Endothelial cell (in vitro differentiated cells): ENCODE data around the gene PDILT. TPM values are rescaled to one million over a fixed set of nuclear protein-coding genes. Genes with fewer than 3 reads are reported as not detected.

Experiments used
- DNase-seq: peaks from one replicate; pipeline ENCODE4 v3.0.0; 2021; ENCODE audit warnings: low spot score
- H3K27ac Mint-ChIP-seq: one replicate; pipeline ENCODE4 v1.8.0; 2021; ENCODE audit warnings: mixed read lengths, inconsistent platforms; ENCODE audit not compliant: unreplicated experiment
- H3K27me3 Mint-ChIP-seq: one replicate; pipeline ENCODE4 v1.8.0; 2021; ENCODE audit warnings: mild to moderate bottlenecking, moderate library complexity, mixed read lengths, inconsistent platforms; ENCODE audit not compliant: unreplicated experiment
- H3K36me3 Mint-ChIP-seq: one replicate; pipeline ENCODE4 v1.8.0; 2021; ENCODE audit warnings: mild to moderate bottlenecking, low read depth, mixed read lengths, inconsistent platforms; ENCODE audit not compliant: unreplicated experiment
- H3K4me1 Mint-ChIP-seq: one replicate; pipeline ENCODE4 v1.8.0; 2021; ENCODE audit warnings: mild to moderate bottlenecking, mixed read lengths, inconsistent platforms; ENCODE audit not compliant: unreplicated experiment
- H3K4me3 Mint-ChIP-seq: one replicate; pipeline ENCODE4 v1.8.0; 2021; ENCODE audit warnings: mild to moderate bottlenecking, mixed read lengths, inconsistent platforms; ENCODE audit not compliant: unreplicated experiment
- H3K9me3 Mint-ChIP-seq: one replicate; pipeline ENCODE4 v1.8.0; 2021; ENCODE audit warnings: mixed read lengths, inconsistent platforms; ENCODE audit not compliant: unreplicated experiment
- CTCF ChIP-seq: fragments of 200-600 bp; sonication (generic); IDR thresholded peaks from one replicate; pipeline ENCODE4 v1.5.0; 2021; ENCODE audit warnings: antibody characterized with exemption; ENCODE audit not compliant: unreplicated experiment
- total RNA-seq: library from RNA; stranded (reverse); fragmentation: NEBNext Ultra II Directional; extraction: Animal tissue kit (Norgen Biotek cat#: 25700); gene quantifications from one replicate; pipeline ENCODE4 v1.2.1, GENCODE V29; 2021; ENCODE audit not compliant: unreplicated experiment

Gene PDILT
- total RNA-seq, 1 donor from 2014 or later = not detected

- no peak overlapping the region for H3K4me3 Mint-ChIP-seq
- TF ChIP-seq CTCF = no peak
- H3K4me1 Mint-ChIP-seq = no peaks in the 10 kb centered on the region
- no peak overlapping the region for H3K27ac Mint-ChIP-seq
- DNase-seq = no peak
- no peaks in the 10 kb centered on the region for H3K36me3 Mint-ChIP-seq
- H3K27me3 Mint-ChIP-seq = no peaks in the 10 kb centered on the region
- H3K9me3 Mint-ChIP-seq = no peaks in the 10 kb centered on the region
These were observed 16.6 kb downstream of the PDILT start for GRCh38 chr16:20387978-20388377.

- Mint-ChIP-seq H3K4me1 (no peaks in the 10 kb centered on the region), H3K9me3 (no peaks in the 10 kb centered on the region), H3K27ac (no peak overlapping the region), H3K36me3 (no peaks in the 10 kb centered on the region), H3K4me3 (no peak overlapping the region), H3K27me3 (peaks cover 2% of the 10 kb centered on the region)
- TF ChIP-seq CTCF = peak; percentile 87
- peak; percentile 71 for DNase-seq
These were observed 18.4 kb downstream of the PDILT start for GRCh38 chr16:20385844-20386832.

- peak; percentile 63 for TF ChIP-seq CTCF
- H3K4me1 Mint-ChIP-seq = no peaks in the 10 kb centered on the region
- no peak overlapping the region for H3K4me3 Mint-ChIP-seq
- H3K9me3 Mint-ChIP-seq = no peaks in the 10 kb centered on the region
- H3K27ac Mint-ChIP-seq = no peak overlapping the region
- no peaks in the 10 kb centered on the region for H3K36me3 Mint-ChIP-seq
- peaks cover 2% of the 10 kb centered on the region for H3K27me3 Mint-ChIP-seq
- peak; percentile 82 for DNase-seq
These were observed 21.2 kb downstream of the PDILT start for GRCh38 chr16:20383106-20384029.

GRCh38 chr16:20382202-20382948 lies 22.2 kb downstream of the PDILT start:
- H3K27me3 Mint-ChIP-seq = peaks cover 2% of the 10 kb centered on the region

More at GRCh38 chr16:20382202-20382948, 22.2 kb downstream of the PDILT start:
- Mint-ChIP-seq H3K4me1 (no peaks in the 10 kb centered on the region), H3K27ac (no peak overlapping the region), H3K4me3 (no peak overlapping the region), H3K36me3 (no peaks in the 10 kb centered on the region), H3K9me3 (no peaks in the 10 kb centered on the region)
- DNase-seq = no peak
- TF ChIP-seq CTCF = no peak
